Measurements from ENCODE around the gene MORC2. TPM values are rescaled to one million over a fixed set of nuclear protein-coding genes. Genes with fewer than 3 reads are reported as not detected.

The MORC2 gene
- total and polyA plus RNA-seq, 10 of the 15 experiments (the other 5 are each of a cell fraction or from before 2014, with no cell fraction given), result 1.7 to 16.3 (median 9.0) TPM

DNA sequence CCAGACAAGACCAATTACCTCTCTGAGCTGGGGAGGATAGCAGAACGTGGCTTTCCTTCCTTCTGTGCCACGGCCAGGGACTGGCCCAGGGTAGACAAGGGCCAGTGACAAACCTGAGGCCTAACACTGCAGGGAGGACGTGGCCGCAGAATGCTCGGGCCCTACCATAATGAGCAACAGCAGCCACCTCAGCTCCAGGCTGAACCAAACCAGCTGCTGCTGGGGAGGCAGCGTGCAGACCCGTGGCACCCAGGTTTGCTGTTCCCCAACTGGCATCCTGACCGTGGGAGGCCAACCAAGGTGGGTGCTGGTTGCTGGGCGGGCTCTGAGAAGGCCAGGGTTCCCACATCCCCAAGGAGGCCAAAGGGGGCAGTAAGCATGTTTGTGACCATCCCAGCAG lies 83.0 kb downstream of the MORC2 start:
- no peaks in the 10 kb centered on the region for H3K4me1 ChIP-seq (ENCODE audit: control insufficient read depth, insufficient read depth, low read length)
- DNase-seq (ENCODE audit: low read depth, low spot score), result no peak
- no peak for FAIRE-seq
- ATAC-seq, result no peak
- H3K27me3 ChIP-seq (replicated peaks in 1 of 2; ENCODE audit: control insufficient read depth in 2 of 2, insufficient read depth in 2 of 2, low read length in 1 of 2), result no peaks in the 10 kb centered on the region
- in situ Hi-C loops (cut with MboI) (no loop called here), intact Hi-C loops (cut with micrococcal nuclease; ENCODE audit: unreplicated experiment) (no loop called here)
- TF ChIP-seq KLF5 (IDR thresholded peaks at IDR 0.05; ENCODE audit: partially characterized antibody), result no peak
- TF ChIP-seq, protein P1, sequence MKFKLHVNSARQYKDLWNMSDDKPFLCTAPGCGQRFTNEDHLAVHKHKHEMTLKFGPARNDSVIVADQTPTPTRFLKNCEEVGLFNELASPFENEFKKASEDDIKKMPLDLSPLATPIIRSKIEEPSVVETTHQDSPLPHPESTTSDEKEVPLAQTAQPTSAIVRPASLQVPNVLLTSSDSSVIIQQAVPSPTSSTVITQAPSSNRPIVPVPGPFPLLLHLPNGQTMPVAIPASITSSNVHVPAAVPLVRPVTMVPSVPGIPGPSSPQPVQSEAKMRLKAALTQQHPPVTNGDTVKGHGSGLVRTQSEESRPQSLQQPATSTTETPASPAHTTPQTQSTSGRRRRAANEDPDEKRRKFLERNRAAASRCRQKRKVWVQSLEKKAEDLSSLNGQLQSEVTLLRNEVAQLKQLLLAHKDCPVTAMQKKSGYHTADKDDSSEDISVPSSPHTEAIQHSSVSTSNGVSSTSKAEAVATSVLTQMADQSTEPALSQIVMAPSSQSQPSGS (IDR thresholded peaks at IDR 0.05; ENCODE audit: low read length), result no peak
- no peak for TF ChIP-seq HDGF (IDR thresholded peaks at IDR 0.05)
- TF ChIP-seq NFIC (IDR thresholded peaks at IDR 0.05; ENCODE audit: low read depth, low read length), result no peak
- TF ChIP-seq, protein P2, sequence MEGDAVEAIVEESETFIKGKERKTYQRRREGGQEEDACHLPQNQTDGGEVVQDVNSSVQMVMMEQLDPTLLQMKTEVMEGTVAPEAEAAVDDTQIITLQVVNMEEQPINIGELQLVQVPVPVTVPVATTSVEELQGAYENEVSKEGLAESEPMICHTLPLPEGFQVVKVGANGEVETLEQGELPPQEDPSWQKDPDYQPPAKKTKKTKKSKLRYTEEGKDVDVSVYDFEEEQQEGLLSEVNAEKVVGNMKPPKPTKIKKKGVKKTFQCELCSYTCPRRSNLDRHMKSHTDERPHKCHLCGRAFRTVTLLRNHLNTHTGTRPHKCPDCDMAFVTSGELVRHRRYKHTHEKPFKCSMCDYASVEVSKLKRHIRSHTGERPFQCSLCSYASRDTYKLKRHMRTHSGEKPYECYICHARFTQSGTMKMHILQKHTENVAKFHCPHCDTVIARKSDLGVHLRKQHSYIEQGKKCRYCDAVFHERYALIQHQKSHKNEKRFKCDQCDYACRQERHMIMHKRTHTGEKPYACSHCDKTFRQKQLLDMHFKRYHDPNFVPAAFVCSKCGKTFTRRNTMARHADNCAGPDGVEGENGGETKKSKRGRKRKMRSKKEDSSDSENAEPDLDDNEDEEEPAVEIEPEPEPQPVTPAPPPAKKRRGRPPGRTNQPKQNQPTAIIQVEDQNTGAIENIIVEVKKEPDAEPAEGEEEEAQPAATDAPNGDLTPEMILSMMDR (IDR thresholded peaks at IDR 0.05 in 2 of 3, conservative IDR thresholded peaks at IDR 0.05 in 1 of 3; ENCODE audit: control insufficient read depth in 2 of 3, extremely low read depth in 1 of 3, insufficient read depth in 1 of 3, low read depth in 3 of 3, low read length in 3 of 3), result no peak
- TF ChIP-seq ZSCAN29 (IDR thresholded peaks at IDR 0.05), result no peak
- TF ChIP-seq YY1 (IDR thresholded peaks at IDR 0.05; ENCODE audit: low read depth, low read length), result no peak
- TF ChIP-seq ASH2L (IDR thresholded peaks at IDR 0.05; ENCODE audit: borderline replicate concordance, low read depth), result no peak
- TF ChIP-seq SREBF2 (IDR thresholded peaks at IDR 0.05; ENCODE audit: low read length), result no peak
- TF ChIP-seq MEF2B (IDR thresholded peaks at IDR 0.05; ENCODE audit: partially characterized antibody, poor library complexity, severe bottlenecking), result no peak
- no peak overlapping the region for H3K27ac ChIP-seq (ENCODE audit: control insufficient read depth, insufficient read depth)
- H4K20me1 ChIP-seq (ENCODE audit: control insufficient read depth, insufficient read depth), result no peaks in the 10 kb centered on the region
- no peaks in the 10 kb centered on the region for H3K79me2 ChIP-seq (ENCODE audit: control insufficient read depth, insufficient read depth, low read length)
- BruUV-seq (replicated peaks), result no TSS peak
- ChIA-PET SMC1A (ENCODE audit: uncharacterized antibody, unreplicated experiment) (no interaction called here), POLR2A (no interaction called here), CTCF (no interaction called here), RAD21 (ENCODE audit: unreplicated experiment) (no interaction called here)
- no peak overlapping the region for H3K4me2 ChIP-seq (ENCODE audit: control insufficient read depth, insufficient read depth)
- no peak overlapping the region for H2AFZ ChIP-seq (ENCODE audit: control insufficient read depth, low read depth, low read length)
- H3K9me3 ChIP-seq (replicated peaks; ENCODE audit: control insufficient read depth, insufficient read depth, low read length), result no peaks in the 10 kb centered on the region
- no peak overlapping the region for H3K9ac ChIP-seq (ENCODE audit: control insufficient read depth, insufficient read depth, low read length)
- H3K36me3 ChIP-seq (ENCODE audit: control insufficient read depth in 2 of 2, insufficient read depth in 2 of 2, low read length in 1 of 2), result peaks cover 0 to 9% of the 10 kb centered on the region in 2 experiments; a peak in 2 of 4 replicates
- no peak overlapping the region for H3K4me3 ChIP-seq
- WGBS (ENCODE audit: insufficient coverage, insufficient replicate concordance, low lambda C conversion rate, missing lambda C conversion rate), result 12% methylated on average over 9 of the region's 9 CpGs

Data from GM12878 (cell line).